ENCODE measurements around the gene EMP2. TPM values are rescaled to one million over a fixed set of nuclear protein-coding genes. Genes with fewer than 3 reads are reported as not detected.

The EMP2 gene
- polyA plus RNA-seq, 1 donor from 2014 or later: 0.14 TPM

GRCh38 chr16:10500582-10500981, 79.8 kb downstream of the EMP2 start:
- no peaks in the 10 kb centered on the region for H3F3A ChIP-seq (ENCODE audit: insufficient read depth, low read length, poor library complexity, severe bottlenecking)
- no peak overlapping the region for H3K27ac ChIP-seq (ENCODE audit: low read length)
- no peaks in the 10 kb centered on the region for H3K27me3 ChIP-seq (ENCODE audit: insufficient read depth, low read depth, low read length)
- no peaks in the 10 kb centered on the region for H4K20me1 ChIP-seq (ENCODE audit: insufficient read depth)
- H3K79me2 ChIP-seq (replicated peaks; ENCODE audit: insufficient read depth, low read length): no peaks in the 10 kb centered on the region
- no peaks in the 10 kb centered on the region for H3K9me2 ChIP-seq (ENCODE audit: insufficient read depth, low read length)
- no peaks in the 10 kb centered on the region for H3K36me3 ChIP-seq (ENCODE audit: insufficient read depth, low read length)
- H3K4me3 ChIP-seq (ENCODE audit: low read length): no peak overlapping the region
- H2AFZ ChIP-seq (ENCODE audit: low read depth, low read length): no peak overlapping the region
- no peak overlapping the region for H3K4me2 ChIP-seq (ENCODE audit: low read length)
- H3K9me3 ChIP-seq (ENCODE audit: low read length): no peaks in the 10 kb centered on the region
- no peak overlapping the region for H3K9ac ChIP-seq (ENCODE audit: low read length)
- TF ChIP-seq EZH2 (IDR thresholded peaks at IDR 0.05; ENCODE audit: borderline replicate concordance, insufficient read depth, low read length, poor library complexity, severe bottlenecking) (no peak), REST (IDR thresholded peaks at IDR 0.05; ENCODE audit: borderline replicate concordance) (no peak), MXI1 (conservative IDR thresholded peaks at IDR 0.05; ENCODE audit: poor library complexity, severe bottlenecking) (no peak), TAF1 (IDR thresholded peaks at IDR 0.05; ENCODE audit: low read depth) (no peak), POLR2AphosphoS5 (IDR thresholded peaks at IDR 0.05) (no peak), RAD21 (conservative IDR thresholded peaks at IDR 0.05) (no peak), SMC3 (conservative IDR thresholded peaks at IDR 0.05; ENCODE audit: poor library complexity) (no peak), CTCF (IDR thresholded peaks at IDR 0.05; ENCODE audit: poor library complexity, severe bottlenecking) (no peak), EP300 (conservative IDR thresholded peaks at IDR 0.05; ENCODE audit: poor library complexity, severe bottlenecking) (no peak)

GRCh38 chr16:10497132-10498101, 83.0 kb downstream of the EMP2 start:
- H3F3A ChIP-seq (ENCODE audit: insufficient read depth, low read length, poor library complexity, severe bottlenecking): no peaks in the 10 kb centered on the region
- H4K20me1 ChIP-seq (ENCODE audit: insufficient read depth): no peaks in the 10 kb centered on the region
- H3K9me3 ChIP-seq (ENCODE audit: low read length): no peaks in the 10 kb centered on the region
- no peaks in the 10 kb centered on the region for H3K27me3 ChIP-seq (ENCODE audit: insufficient read depth, low read depth, low read length)
- H3K79me2 ChIP-seq (replicated peaks; ENCODE audit: insufficient read depth, low read length): no peaks in the 10 kb centered on the region
- H3K4me2 ChIP-seq (ENCODE audit: low read length): no peak overlapping the region
- H3K27ac ChIP-seq (ENCODE audit: low read length): no peak overlapping the region
- no peak overlapping the region for H3K9ac ChIP-seq (ENCODE audit: low read length)
- H2AFZ ChIP-seq (ENCODE audit: low read depth, low read length): no peak overlapping the region
- no peak overlapping the region for H3K4me3 ChIP-seq (ENCODE audit: low read length)
- H3K9me2 ChIP-seq (ENCODE audit: insufficient read depth, low read length): no peaks in the 10 kb centered on the region
- no peaks in the 10 kb centered on the region for H3K36me3 ChIP-seq (ENCODE audit: insufficient read depth, low read length)
- TF ChIP-seq TAF1 (IDR thresholded peaks at IDR 0.05; ENCODE audit: low read depth): no peak
- no peak for TF ChIP-seq CTCF (IDR thresholded peaks at IDR 0.05; ENCODE audit: poor library complexity, severe bottlenecking)
- no peak for TF ChIP-seq REST (IDR thresholded peaks at IDR 0.05; ENCODE audit: borderline replicate concordance)
- TF ChIP-seq SMC3 (conservative IDR thresholded peaks at IDR 0.05; ENCODE audit: poor library complexity): no peak
- TF ChIP-seq EP300 (conservative IDR thresholded peaks at IDR 0.05; ENCODE audit: poor library complexity, severe bottlenecking): no peak
- TF ChIP-seq RAD21 (conservative IDR thresholded peaks at IDR 0.05): no peak
- no peak for TF ChIP-seq MXI1 (conservative IDR thresholded peaks at IDR 0.05; ENCODE audit: poor library complexity, severe bottlenecking)
- no peak for TF ChIP-seq EZH2 (IDR thresholded peaks at IDR 0.05; ENCODE audit: borderline replicate concordance, insufficient read depth, low read length, poor library complexity, severe bottlenecking)
- no peak for TF ChIP-seq POLR2AphosphoS5 (IDR thresholded peaks at IDR 0.05)

Data from neural cell (in vitro differentiated cells).